HepG2 (cell line): ENCODE data around the gene MTFR1L. TPM values are rescaled to one million over a fixed set of nuclear protein-coding genes. Genes with fewer than 3 reads are reported as not detected.

Experiments
- ARHGAP35 ChIP-seq: sonication (generic); formaldehyde crosslinking; IDR thresholded peaks from 2 replicates; pipeline ENCODE4 v1.9.0; 2022; ENCODE audit warnings: mild to moderate bottlenecking, inconsistent platforms, moderate library complexity, missing genetic modification reagents, borderline replicate concordance
- CREB1 ChIP-seq, 2 experiments: fragments of 450-650 bp in 1 of 2; IDR thresholded peaks; 2 replicates each; pipeline ENCODE4 v1.6.1; 2016 to 2017; ENCODE audit warnings: control low read depth in 1 of 2, mild to moderate bottlenecking in 1 of 2, missing compliant biosample characterization in 1 of 2, missing genetic modification characterization in 1 of 2
- CTCF ChIP-seq: sonication (generic); formaldehyde crosslinking; IDR thresholded peaks from 2 replicates; pipeline ENCODE4 v1.5.0; 2020; ENCODE audit warnings: mild to moderate bottlenecking, missing genetic modification reagents, moderate library complexity
- FOSL2 ChIP-seq: sonication (generic); formaldehyde crosslinking; IDR thresholded peaks from 2 replicates; pipeline ENCODE4 v1.4.0; 2020; ENCODE audit warnings: missing genetic modification reagents
- HOXA5 ChIP-seq: sonication (generic); formaldehyde crosslinking; IDR thresholded peaks from 2 replicates; pipeline ENCODE4 v1.4.0; 2020; ENCODE audit warnings: missing genetic modification reagents
- MAFF ChIP-seq: IDR thresholded peaks from 2 replicates; pipeline ENCODE4 v1.6.1; 2011; ENCODE audit warnings: low read depth, low read length, improper control_type of control experiment
- NFE2 ChIP-seq: sonication (generic); formaldehyde crosslinking; IDR thresholded peaks from 2 replicates; pipeline ENCODE4 v1.4.0; 2020; ENCODE audit warnings: missing genetic modification reagents
- NFE2L2 ChIP-seq: fragments of 150-350 bp; IDR thresholded peaks from 2 replicates; pipeline ENCODE4 v1.6.1; 2014; ENCODE audit warnings: low read length
- NR2F2 ChIP-seq: IDR thresholded peaks from 2 replicates; pipeline ENCODE4 v1.6.1; 2012; ENCODE audit warnings: low read depth, inconsistent platforms, borderline replicate concordance
- PRMT3 ChIP-seq: sonication (generic); formaldehyde crosslinking; IDR thresholded peaks from 2 replicates; pipeline ENCODE4 v1.8.1; 2022; ENCODE audit warnings: low read depth, mild to moderate bottlenecking, moderate library complexity, missing genetic modification reagents, borderline replicate concordance
- SATB2 ChIP-seq: sonication (generic); formaldehyde crosslinking; IDR thresholded peaks from 2 replicates; pipeline ENCODE4 v1.5.0; 2020; ENCODE audit warnings: missing genetic modification reagents
- STAT6 ChIP-seq: sonication (generic); formaldehyde crosslinking; IDR thresholded peaks from 2 replicates; pipeline ENCODE4 v1.4.0; 2020; ENCODE audit warnings: missing genetic modification reagents, mild to moderate bottlenecking, borderline replicate concordance
- TEAD3 ChIP-seq: optimal IDR thresholded peaks from 2 replicates; pipeline ENCODE3; 2016; ENCODE audit warnings: borderline replicate concordance
- ZFP90 ChIP-seq: sonication (generic); formaldehyde crosslinking; IDR thresholded peaks from 2 replicates; pipeline ENCODE4 v1.8.0; 2022; ENCODE audit warnings: missing genetic modification reagents, mild to moderate bottlenecking, inconsistent platforms, borderline replicate concordance
- ZNF18 ChIP-seq: sonication (generic); formaldehyde crosslinking; IDR thresholded peaks from 2 replicates; pipeline ENCODE4 v1.8.0; 2022; ENCODE audit warnings: mild to moderate bottlenecking, missing genetic modification reagents; ENCODE audit not compliant: insufficient replicate concordance
- ZNF253 ChIP-seq: sonication (generic); formaldehyde crosslinking; IDR thresholded peaks from 2 replicates; pipeline ENCODE4 v1.8.0; 2022; ENCODE audit warnings: mild to moderate bottlenecking, missing genetic modification reagents, borderline replicate concordance
- ZNF333 ChIP-seq: sonication (generic); formaldehyde crosslinking; IDR thresholded peaks from 2 replicates; pipeline ENCODE4 v1.4.0; 2020; ENCODE audit warnings: mild to moderate bottlenecking, missing genetic modification reagents, borderline replicate concordance
- ZNF496 ChIP-seq: sonication (generic); formaldehyde crosslinking; IDR thresholded peaks from 2 replicates; pipeline ENCODE4 v1.8.1; 2023; ENCODE audit warnings: mild to moderate bottlenecking, moderate library complexity, missing genetic modification reagents; ENCODE audit not compliant: insufficient replicate concordance
- ZNF577 ChIP-seq: sonication (generic); formaldehyde crosslinking; IDR thresholded peaks from 2 replicates; pipeline ENCODE4 v1.4.0; 2020; ENCODE audit warnings: mild to moderate bottlenecking, low read depth, missing genetic modification reagents, borderline replicate concordance
- ZNF703 ChIP-seq: sonication (generic); formaldehyde crosslinking; IDR thresholded peaks from 2 replicates; pipeline ENCODE4 v1.5.1; 2020; ENCODE audit warnings: missing genetic modification reagents, mild to moderate bottlenecking, moderate library complexity, borderline replicate concordance
- polyA plus RNA-seq, 8 experiments: library from polyadenylated mRNA; depleted of rRNA in 3 of 8; stranded (reverse) in 7 of 8; unstranded in 1 of 8; fragments of >200 nt; fragmentation: Illumina TruSeq in 4 of 8; extraction: Trizol in 4 of 8; gene quantifications; 2 replicates each; pipeline versions ENCODE4 v1.2.1 to v1.2.3, GENCODE V29; 2011 to 2016; ENCODE audit warnings: low read depth in 4 of 8, missing spikeins in 1 of 8, mixed read lengths in 1 of 8; ENCODE audit not compliant: insufficient read depth in 1 of 8
- total RNA-seq, 5 experiments: library from RNA; depleted of rRNA; stranded (reverse); fragments of >200 nt; fragmentation: Illumina TruSeq; extraction: Trizol; gene quantifications; 2 replicates each; pipeline ENCODE4 v1.2.3, GENCODE V29; 2016; ENCODE audit warnings: low read depth in 1 of 5

The MTFR1L gene
- total and polyA plus RNA-seq, 2 of the 13 experiments (the other 11 are each of a cell fraction or from before 2014, with no cell fraction given), result 38.0 to 55.7 TPM

GRCh38 chr1:25825605-25826004 is 5.9 kb downstream of the MTFR1L start (continued):
- TF ChIP-seq SATB2 (CRISPR knock-in tag) (no peak), ZFP90 (CRISPR knock-in tag) (no peak), ZNF18 (CRISPR knock-in tag) (no peak), ZNF333 (CRISPR knock-in tag) (no peak), NFE2 (CRISPR knock-in tag) (peak; percentile 51; the same call in 1 of the 2 replicates), TEAD3 (CRISPR knock-in tag) (no peak), NR2F2 (no peak), HOXA5 (CRISPR knock-in tag) (no peak), CREB1 (IDR thresholded peaks at IDR 0.05) (no peak), CREB1 (CRISPR knock-in tag; IDR thresholded peaks at IDR 0.05) (peak; percentile 14; the same call in 1 of the 2 replicates), ZNF577 (CRISPR knock-in tag) (no peak), STAT6 (no peak), FOSL2 (CRISPR knock-in tag) (peak; percentile 32; the same call in 1 of the 2 replicates), ARHGAP35 (CRISPR knock-in tag) (no peak), ZNF496 (no peak), ZNF253 (CRISPR knock-in tag) (no peak), MAFF (peak; percentile 43; the same call in 1 of the 2 replicates), ZNF703 (CRISPR knock-in tag) (no peak), PRMT3 (CRISPR knock-in tag) (no peak), CTCF (CRISPR knock-in tag) (peak; percentile 32; the same call in 1 of the 2 replicates), NFE2L2 (peak; percentile 61; the same call in 1 of the 2 replicates)
